HG03439 (cell line): ENCODE data around the gene LIAS.

Experiments used
- ATAC-seq: cut with Tn5 transposase; IDR thresholded peaks from one replicate; pipeline ENCODE4 v1.9.1; 2021; ENCODE audit warnings: mild to moderate bottlenecking, moderate library complexity; ENCODE audit not compliant: unreplicated experiment

The LIAS gene

DNA sequence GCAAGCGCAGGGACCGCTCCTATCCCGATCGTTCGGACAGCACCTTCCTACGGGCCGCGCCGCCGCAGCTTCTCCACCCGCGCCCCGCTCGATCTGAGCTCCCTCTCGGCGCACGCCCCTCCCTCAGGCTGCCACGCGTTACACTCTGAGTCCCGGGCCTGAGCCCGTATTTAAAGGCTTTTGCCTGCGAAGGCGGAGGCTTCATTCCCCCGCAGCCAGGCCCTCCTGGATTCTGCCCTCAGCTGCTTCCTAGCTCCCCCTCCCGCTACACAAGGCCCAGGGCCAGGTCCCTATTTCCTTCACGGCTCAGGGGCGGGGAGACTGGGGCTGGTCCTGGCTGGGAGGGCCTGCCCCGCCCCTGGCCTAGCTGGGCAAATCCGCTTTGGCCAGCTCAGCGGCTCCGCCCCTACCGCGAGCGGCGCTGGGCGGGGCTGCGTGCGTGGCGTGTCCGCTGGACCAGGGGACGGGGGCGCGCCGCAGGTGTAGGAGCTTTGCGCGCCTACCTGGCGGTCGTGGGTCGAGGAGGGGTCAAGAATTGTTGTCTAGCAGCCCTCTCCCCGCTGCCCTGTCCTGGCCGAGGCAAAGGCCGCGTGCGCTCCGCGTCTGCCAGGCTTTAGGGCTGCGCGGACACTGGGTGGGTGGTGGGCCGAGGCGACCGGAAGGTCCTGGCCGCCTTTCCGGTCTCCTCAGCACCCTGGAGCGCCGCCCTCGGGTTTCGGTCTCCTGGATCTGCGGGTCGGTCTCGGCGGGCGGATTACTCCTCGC lies 68.6 kb downstream of the LIAS start, which contains the start of gene UGDH:
Gene UGDH, minus strand, starts transcription at position 144 of the 765 bp plus-strand sequence. CDS start 5,927 bp downstream, outside the sequence.
- ATAC-seq, result peak; percentile 97

DNA sequence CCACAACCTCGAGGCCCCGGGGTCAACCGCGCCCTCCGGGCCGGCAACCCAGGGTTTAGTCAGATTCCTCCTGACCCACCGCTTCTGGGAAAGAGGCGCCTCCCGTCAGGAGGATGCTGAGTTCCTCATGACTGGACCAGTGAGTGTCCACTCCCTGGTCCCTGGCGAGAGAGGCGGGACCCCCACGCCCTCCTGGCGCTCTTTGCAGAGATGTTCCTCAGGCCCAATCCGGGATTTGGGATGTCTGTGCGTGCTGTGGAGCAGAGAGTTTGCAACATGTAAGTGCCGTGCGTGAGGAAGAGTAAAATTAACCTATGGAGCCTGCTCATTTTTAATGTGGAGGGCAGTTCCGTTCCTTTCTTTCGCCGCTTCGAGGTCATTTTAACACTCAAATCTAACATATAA lies 69.2 kb downstream of the LIAS start:
- ATAC-seq, result no peak
